ENCODE results near the gene YIF1A. TPM values are rescaled to one million over a fixed set of nuclear protein-coding genes. Genes with fewer than 3 reads are reported as not detected.
"Not testable (repeated sequence)": the region's sequence is repeated elsewhere in the genome, so short reads cannot be mapped to it uniquely, and the experiment has no call there.

The YIF1A gene
- total and polyA plus RNA-seq, 10 donors = 34.7 to 60.1 (median 47.9) TPM

DNA sequence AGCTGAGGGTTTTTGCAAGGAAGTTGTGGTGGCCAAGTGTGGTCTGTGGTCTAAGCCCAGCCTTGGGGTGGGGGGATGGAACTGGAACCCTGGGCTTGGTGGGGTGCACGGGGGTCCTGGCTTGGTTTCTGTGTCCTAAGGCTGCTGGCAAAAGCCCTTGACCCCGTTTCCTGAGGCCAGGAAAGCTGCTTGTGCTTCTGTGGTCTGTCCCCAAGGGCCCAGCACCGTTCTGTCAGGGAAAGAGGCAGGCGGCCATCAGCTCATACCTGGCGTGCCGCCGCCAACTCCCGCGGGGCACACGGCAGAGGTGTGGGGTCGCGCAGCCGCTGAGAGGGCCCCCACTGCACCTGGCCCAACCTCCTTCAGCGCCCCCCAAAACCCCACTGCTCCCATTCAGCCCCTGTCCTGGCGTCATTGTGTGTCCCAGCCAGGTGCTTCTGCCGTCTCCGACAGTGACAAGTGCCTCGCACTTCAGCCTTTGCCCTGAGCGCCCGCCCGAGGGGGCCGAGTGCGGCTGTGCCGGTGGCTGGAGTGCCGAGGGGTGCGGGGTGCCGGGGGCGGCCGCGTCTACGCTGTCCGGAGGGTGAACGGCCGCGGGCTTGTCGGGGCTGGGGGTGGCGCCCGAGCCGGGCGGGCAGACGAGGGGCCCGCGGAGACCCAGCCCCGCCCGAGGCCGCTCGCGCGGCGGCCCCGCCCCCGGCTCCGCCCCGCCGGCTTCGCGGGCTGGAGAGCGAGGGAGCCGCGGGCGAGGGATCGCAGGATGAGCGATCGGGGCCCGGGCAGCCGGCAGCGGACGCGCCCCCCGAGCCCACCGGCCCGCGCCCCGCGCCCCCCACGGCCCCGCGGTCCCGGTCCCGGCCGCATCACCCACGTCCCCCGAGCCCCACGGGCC, 11.2 kb downstream of the YIF1A start, which contains the start of gene CNIH2:
Gene CNIH2 (plus strand): TSS at position 705 of the 892 bp plus-strand sequence. CDS start 282 bp downstream, outside the sequence.
- DNase-seq = peak; percentile 86
- Histone ChIP-seq H3K36me3 (peaks cover 0 to 45% (median 41%) of the 10 kb centered on the region in 6 donors), H3K27me3 (replicated peaks in 1 of 7) (peaks cover 0 to 17% (median 0%) of the 10 kb centered on the region in 7 donors), H3K27ac (peak within 1 kb of the TSS in 5 of 8 donors; percentile 18 to 69 (median 51)), H3K4me1 (peaks cover 10 to 63% (median 30%) of the 10 kb centered on the region in 6 donors), H3K9me3 (no peaks in the 10 kb centered on the region), H3K4me3 (peak within 1 kb of the TSS in 7 of 8 donors; percentile 11 to 65 (median 33))
- WGBS, 5 donors = 3 to 11% (median 5%) methylated on average over 13 to 84 of the region's 84 CpGs
- intact Hi-C loops (cut with DNase I; ENCODE audit: low total_unique reads) = no loop called here
- TF ChIP-seq, protein P1, sequence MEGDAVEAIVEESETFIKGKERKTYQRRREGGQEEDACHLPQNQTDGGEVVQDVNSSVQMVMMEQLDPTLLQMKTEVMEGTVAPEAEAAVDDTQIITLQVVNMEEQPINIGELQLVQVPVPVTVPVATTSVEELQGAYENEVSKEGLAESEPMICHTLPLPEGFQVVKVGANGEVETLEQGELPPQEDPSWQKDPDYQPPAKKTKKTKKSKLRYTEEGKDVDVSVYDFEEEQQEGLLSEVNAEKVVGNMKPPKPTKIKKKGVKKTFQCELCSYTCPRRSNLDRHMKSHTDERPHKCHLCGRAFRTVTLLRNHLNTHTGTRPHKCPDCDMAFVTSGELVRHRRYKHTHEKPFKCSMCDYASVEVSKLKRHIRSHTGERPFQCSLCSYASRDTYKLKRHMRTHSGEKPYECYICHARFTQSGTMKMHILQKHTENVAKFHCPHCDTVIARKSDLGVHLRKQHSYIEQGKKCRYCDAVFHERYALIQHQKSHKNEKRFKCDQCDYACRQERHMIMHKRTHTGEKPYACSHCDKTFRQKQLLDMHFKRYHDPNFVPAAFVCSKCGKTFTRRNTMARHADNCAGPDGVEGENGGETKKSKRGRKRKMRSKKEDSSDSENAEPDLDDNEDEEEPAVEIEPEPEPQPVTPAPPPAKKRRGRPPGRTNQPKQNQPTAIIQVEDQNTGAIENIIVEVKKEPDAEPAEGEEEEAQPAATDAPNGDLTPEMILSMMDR (IDR thresholded peaks at IDR 0.05 in 8 of 11, conservative IDR thresholded peaks at IDR 0.05 in 3 of 11) = no peak
- TF ChIP-seq POLR2A (IDR thresholded peaks at IDR 0.05) (no peak), POLR2AphosphoS5 (IDR thresholded peaks at IDR 0.05) (peak in 2 of 3 donors; percentile 60 to 75)

DNA sequence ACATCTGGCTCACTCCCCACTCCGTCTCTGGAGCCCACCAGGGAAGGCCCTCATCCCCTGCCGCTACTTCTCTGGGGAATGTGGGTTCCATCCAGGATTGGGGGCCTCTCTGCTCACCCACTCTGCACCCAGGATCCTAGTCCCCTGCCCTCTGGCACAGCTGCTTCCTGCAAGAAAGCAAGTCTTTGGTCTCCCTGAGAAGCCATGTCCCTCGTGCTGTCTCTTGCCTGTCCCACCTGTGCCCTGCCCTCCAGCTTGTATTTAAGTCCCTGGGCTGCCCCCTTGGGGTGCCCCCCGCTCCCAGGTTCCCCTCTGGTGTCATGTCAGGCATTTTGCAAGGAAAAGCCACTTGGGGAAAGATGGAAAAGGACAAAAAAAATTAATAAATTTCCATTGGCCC, 11.9 kb downstream of the YIF1A start:
- H3K9me3 ChIP-seq; intact Hi-C loops (cut with DNase I; ENCODE audit: low total_unique reads); H3K4me3 ChIP-seq: not testable (repeated sequence)
- DNase-seq = peak; percentile 67
- peaks cover 0 to 52% (median 47%) of the 10 kb centered on the region in 6 donors for H3K36me3 ChIP-seq
- WGBS, 5 donors = 40 to 55% (median 49%) methylated on average over 4 of the region's 4 CpGs
- H3K27me3 ChIP-seq (replicated peaks in 1 of 7) = peaks cover 0 to 17% (median 0%) of the 10 kb centered on the region in 7 donors
- peaks cover 7 to 63% (median 30%) of the 10 kb centered on the region in 6 donors for H3K4me1 ChIP-seq
- peak overlapping the region in 1 of 8 donors; percentile 66 for H3K27ac ChIP-seq

DNA sequence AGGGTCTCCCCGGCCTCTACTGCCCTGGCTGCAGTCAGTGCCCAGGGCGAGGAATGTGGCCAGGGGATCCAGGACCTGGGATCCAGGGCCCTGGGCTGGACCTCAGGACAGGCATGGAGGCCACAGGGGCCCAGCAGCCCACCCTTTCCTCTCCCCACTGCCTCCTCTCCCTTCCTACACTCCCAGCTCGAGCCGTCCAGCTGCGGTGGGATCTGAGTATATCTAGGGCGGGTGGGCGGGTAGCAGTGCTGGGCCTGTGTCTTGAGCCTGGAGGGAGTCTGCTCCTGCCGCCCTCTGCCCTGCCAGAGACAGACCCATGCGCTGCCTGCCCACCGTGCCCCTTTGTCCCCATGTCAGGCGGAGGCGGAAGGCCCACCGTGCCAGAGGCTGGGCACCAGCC, 12.3 kb downstream of the YIF1A start:
- WGBS, 5 donors = 81 to 90% (median 84%) methylated on average over 11 to 13 of the region's 13 CpGs
- TF ChIP-seq POLR2AphosphoS5 (IDR thresholded peaks at IDR 0.05) = peak in 1 of 3 donors; percentile 35
- H3K4me3 ChIP-seq; H3K9me3 ChIP-seq; intact Hi-C loops (cut with DNase I; ENCODE audit: low total_unique reads); H3K27ac ChIP-seq: not testable (repeated sequence)
- Histone ChIP-seq H3K36me3 (peaks cover 0 to 56% (median 52%) of the 10 kb centered on the region in 6 donors), H3K4me1 (peaks cover 5 to 63% (median 29%) of the 10 kb centered on the region in 6 donors), H3K27me3 (replicated peaks in 1 of 7) (peaks cover 0 to 17% (median 0%) of the 10 kb centered on the region in 7 donors)
- peak; percentile 70 for DNase-seq

DNA sequence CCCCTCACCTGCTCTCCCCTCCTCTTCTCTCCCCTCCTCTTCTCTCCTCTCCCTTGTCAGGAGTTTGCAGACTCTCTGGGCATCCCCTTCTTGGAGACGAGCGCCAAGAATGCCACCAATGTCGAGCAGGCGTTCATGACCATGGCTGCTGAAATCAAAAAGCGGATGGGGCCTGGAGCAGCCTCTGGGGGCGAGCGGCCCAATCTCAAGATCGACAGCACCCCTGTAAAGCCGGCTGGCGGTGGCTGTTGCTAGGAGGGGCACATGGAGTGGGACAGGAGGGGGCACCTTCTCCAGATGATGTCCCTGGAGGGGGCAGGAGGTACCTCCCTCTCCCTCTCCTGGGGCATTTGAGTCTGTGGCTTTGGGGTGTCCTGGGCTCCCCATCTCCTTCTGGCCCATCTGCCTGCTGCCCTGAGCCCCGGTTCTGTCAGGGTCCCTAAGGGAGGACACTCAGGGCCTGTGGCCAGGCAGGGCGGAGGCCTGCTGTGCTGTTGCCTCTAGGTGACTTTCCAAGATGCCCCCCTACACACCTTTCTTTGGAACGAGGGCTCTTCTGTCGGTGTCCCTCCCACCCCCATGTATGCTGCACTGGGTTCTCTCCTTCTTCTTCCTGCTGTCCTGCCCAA, 12.8 kb downstream of the YIF1A start:
- Histone ChIP-seq H3K27ac (no peak overlapping the region), H3K27me3 (replicated peaks in 1 of 7) (peaks cover 0 to 17% (median 0%) of the 10 kb centered on the region in 7 donors), H3K4me3 (no peak overlapping the region), H3K36me3 (peaks cover 0 to 62% (median 53%) of the 10 kb centered on the region in 6 donors), H3K4me1 (peaks cover 5 to 65% (median 33%) of the 10 kb centered on the region in 6 donors), H3K9me3 (no peaks in the 10 kb centered on the region)
- DNase-seq = no peak
- WGBS, 5 donors = 86 to 93% (median 92%) methylated on average over 14 of the region's 14 CpGs
- intact Hi-C loops (cut with DNase I; ENCODE audit: low total_unique reads) = no loop called here
- no peak for TF ChIP-seq POLR2A (IDR thresholded peaks at IDR 0.05)
- TF ChIP-seq, protein P1 (IDR thresholded peaks at IDR 0.05 in 8 of 11, conservative IDR thresholded peaks at IDR 0.05 in 3 of 11) = no peak
- peak in 1 of 3 donors; percentile 12 for TF ChIP-seq POLR2AphosphoS5 (IDR thresholded peaks at IDR 0.05)
